Measurements from ENCODE around the gene IGFBP5. TPM values are rescaled to one million over a fixed set of nuclear protein-coding genes. Genes with fewer than 3 reads are reported as not detected.

Gene IGFBP5
- polyA plus RNA-seq, 3 donors: not detected

DNA sequence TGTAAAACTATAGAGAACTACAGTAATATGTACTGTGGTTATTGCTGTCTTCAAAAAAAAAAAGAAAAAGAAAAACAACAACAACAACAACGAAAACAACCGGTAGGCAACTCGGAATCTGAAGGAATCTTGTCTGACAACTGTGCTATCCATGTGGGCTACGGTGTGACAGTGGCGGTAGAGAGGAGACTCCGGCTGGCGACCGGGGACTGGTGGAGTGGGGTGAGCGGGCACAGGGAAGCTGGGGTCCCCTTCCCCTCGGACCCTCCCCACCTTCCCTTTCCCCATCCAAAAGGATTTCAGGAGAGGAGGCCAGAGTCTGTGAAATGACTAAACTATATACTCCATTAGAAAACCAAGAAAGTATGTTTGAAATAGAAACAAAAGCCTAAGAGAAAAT is 22.9 kb downstream of the IGFBP5 start:
- Mint-ChIP-seq H3K27ac (no peak overlapping the region), H3K4me1 (no peaks in the 10 kb centered on the region), H3K36me3 (no peaks in the 10 kb centered on the region), H3K4me3 (no peak overlapping the region), H3K27me3 (ENCODE audit: low read depth in 3 of 3) (peaks cover 14 to 18% (median 16%) of the 10 kb centered on the region in 3 donors), H3K9me3 (peaks cover 0 to 2% (median 0%) of the 10 kb centered on the region in 7 donors)
- no peak overlapping the region for H3K4me2 ChIP-seq (replicated peaks; ENCODE audit: extremely low read depth, low read length, poor library complexity, severe bottlenecking)
- no peak overlapping the region for H2AFZ ChIP-seq (ENCODE audit: insufficient read depth, low read depth, low read length, poor library complexity, severe bottlenecking)
- no peak overlapping the region for H3K9ac ChIP-seq (ENCODE audit: insufficient read depth, low read length, poor library complexity, severe bottlenecking)
- H3K79me2 ChIP-seq (ENCODE audit: insufficient read depth, low read length): no peaks in the 10 kb centered on the region
- H3K4me1 ChIP-seq (ENCODE audit: control insufficient read depth in 1 of 2, insufficient read depth in 2 of 2, low read length in 2 of 2): no peaks in the 10 kb centered on the region
- TF ChIP-seq, protein P1, sequence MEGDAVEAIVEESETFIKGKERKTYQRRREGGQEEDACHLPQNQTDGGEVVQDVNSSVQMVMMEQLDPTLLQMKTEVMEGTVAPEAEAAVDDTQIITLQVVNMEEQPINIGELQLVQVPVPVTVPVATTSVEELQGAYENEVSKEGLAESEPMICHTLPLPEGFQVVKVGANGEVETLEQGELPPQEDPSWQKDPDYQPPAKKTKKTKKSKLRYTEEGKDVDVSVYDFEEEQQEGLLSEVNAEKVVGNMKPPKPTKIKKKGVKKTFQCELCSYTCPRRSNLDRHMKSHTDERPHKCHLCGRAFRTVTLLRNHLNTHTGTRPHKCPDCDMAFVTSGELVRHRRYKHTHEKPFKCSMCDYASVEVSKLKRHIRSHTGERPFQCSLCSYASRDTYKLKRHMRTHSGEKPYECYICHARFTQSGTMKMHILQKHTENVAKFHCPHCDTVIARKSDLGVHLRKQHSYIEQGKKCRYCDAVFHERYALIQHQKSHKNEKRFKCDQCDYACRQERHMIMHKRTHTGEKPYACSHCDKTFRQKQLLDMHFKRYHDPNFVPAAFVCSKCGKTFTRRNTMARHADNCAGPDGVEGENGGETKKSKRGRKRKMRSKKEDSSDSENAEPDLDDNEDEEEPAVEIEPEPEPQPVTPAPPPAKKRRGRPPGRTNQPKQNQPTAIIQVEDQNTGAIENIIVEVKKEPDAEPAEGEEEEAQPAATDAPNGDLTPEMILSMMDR (IDR thresholded peaks at IDR 0.05): no peak
- no peak overlapping the region for H3K4me3 ChIP-seq (replicated peaks in 1 of 3; ENCODE audit: low read depth in 2 of 3, low read length in 3 of 3)
- no peaks in the 10 kb centered on the region for H3K36me3 ChIP-seq (replicated peaks in 1 of 2; ENCODE audit: control insufficient read depth in 1 of 2, insufficient read depth in 2 of 2, low read length in 2 of 2)
- no CpG with 5 or more reads among the region's 10 CpGs for WGBS (ENCODE audit: insufficient coverage)
- no peaks in the 10 kb centered on the region for H3K9me3 ChIP-seq (replicated peaks in 1 of 2; ENCODE audit: control insufficient read depth in 1 of 2, insufficient read depth in 1 of 2, low read length in 2 of 2)
- no peaks in the 10 kb centered on the region for H4K20me1 ChIP-seq (ENCODE audit: insufficient read depth, low read length)
- H3K27ac ChIP-seq (ENCODE audit: low read depth in 1 of 2, low read length in 2 of 2): no peak overlapping the region
- DNase-seq: no peak
- intact Hi-C loops (cut with micrococcal nuclease): no loop called here
- H3K27me3 ChIP-seq (ENCODE audit: control insufficient read depth in 2 of 2, insufficient read depth in 2 of 2, low read length in 2 of 2): no peaks in the 10 kb centered on the region

DNA sequence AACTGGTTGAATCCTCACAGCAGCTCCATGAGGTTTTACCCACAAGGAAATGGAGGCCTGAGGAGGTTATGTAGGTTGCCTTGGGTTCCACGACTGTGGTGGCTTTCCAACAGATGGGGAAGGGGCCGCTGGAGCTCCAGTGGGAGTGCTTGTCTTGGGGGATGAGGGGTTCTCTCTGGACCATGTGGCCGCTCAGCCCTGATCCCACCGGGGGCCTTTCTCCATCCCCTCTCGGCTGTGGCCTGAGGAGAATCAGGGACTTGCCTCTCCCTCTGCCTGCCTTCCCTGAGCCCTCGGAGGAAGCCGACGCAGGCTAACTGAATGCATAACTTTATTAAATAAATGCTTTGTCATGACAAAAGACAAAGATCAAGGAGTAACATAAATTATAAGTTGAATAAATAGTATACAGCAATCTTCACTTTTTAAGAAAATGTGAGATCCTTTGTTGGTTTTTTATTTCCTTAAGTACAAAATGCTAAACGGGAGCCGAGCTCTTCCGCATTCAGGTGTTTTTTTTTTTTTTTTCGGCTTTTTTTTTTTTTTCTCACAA is 23.5 kb downstream of the IGFBP5 start:
- H4K20me1 ChIP-seq (ENCODE audit: insufficient read depth, low read length): no peaks in the 10 kb centered on the region
- no peaks in the 10 kb centered on the region for H3K79me2 ChIP-seq (ENCODE audit: insufficient read depth, low read length)
- H3K36me3 Mint-ChIP-seq: no peaks in the 10 kb centered on the region
- no peaks in the 10 kb centered on the region for H3K36me3 ChIP-seq (replicated peaks in 1 of 2; ENCODE audit: control insufficient read depth in 1 of 2, insufficient read depth in 2 of 2, low read length in 2 of 2)
- TF ChIP-seq, protein P1 (IDR thresholded peaks at IDR 0.05): no peak
- H3K4me3 ChIP-seq (replicated peaks in 1 of 3; ENCODE audit: low read depth in 2 of 3, low read length in 3 of 3): no peak overlapping the region
- no peaks in the 10 kb centered on the region for H3K4me1 ChIP-seq (ENCODE audit: control insufficient read depth in 1 of 2, insufficient read depth in 2 of 2, low read length in 2 of 2)
- H2AFZ ChIP-seq (ENCODE audit: insufficient read depth, low read depth, low read length, poor library complexity, severe bottlenecking): no peak overlapping the region
- no peak overlapping the region for H3K4me3 Mint-ChIP-seq
- H3K4me2 ChIP-seq (replicated peaks; ENCODE audit: extremely low read depth, low read length, poor library complexity, severe bottlenecking): no peak overlapping the region
- H3K9ac ChIP-seq (ENCODE audit: insufficient read depth, low read length, poor library complexity, severe bottlenecking): no peak overlapping the region
- no peak overlapping the region for H3K27ac Mint-ChIP-seq
- H3K27me3 Mint-ChIP-seq (ENCODE audit: low read depth in 3 of 3): peaks cover 14 to 18% (median 16%) of the 10 kb centered on the region in 3 donors
- no peak overlapping the region for H3K27ac ChIP-seq (ENCODE audit: low read depth in 1 of 2, low read length in 2 of 2)
- H3K4me1 Mint-ChIP-seq: no peaks in the 10 kb centered on the region
- intact Hi-C loops (cut with micrococcal nuclease): no loop called here
- DNase-seq: no peak
- peaks cover 0 to 2% (median 0%) of the 10 kb centered on the region in 7 donors for H3K9me3 Mint-ChIP-seq
- H3K9me3 ChIP-seq (replicated peaks in 1 of 2; ENCODE audit: control insufficient read depth in 1 of 2, insufficient read depth in 1 of 2, low read length in 2 of 2): no peaks in the 10 kb centered on the region
- 90% methylated on average over 2 of the region's 12 CpGs for WGBS (ENCODE audit: insufficient coverage)
- no peaks in the 10 kb centered on the region for H3K27me3 ChIP-seq (ENCODE audit: control insufficient read depth in 2 of 2, insufficient read depth in 2 of 2, low read length in 2 of 2)

All from CD14-positive monocyte (primary cell).